HG02981 (cell line): ENCODE measurements around the gene ZFR2.

Experiments used
- ATAC-seq: cut with Tn5 transposase; IDR thresholded peaks from one replicate; pipeline ENCODE4 v1.9.1; 2021; ENCODE audit warnings: mild to moderate bottlenecking, moderate library complexity; ENCODE audit not compliant: unreplicated experiment

The ZFR2 gene

DNA sequence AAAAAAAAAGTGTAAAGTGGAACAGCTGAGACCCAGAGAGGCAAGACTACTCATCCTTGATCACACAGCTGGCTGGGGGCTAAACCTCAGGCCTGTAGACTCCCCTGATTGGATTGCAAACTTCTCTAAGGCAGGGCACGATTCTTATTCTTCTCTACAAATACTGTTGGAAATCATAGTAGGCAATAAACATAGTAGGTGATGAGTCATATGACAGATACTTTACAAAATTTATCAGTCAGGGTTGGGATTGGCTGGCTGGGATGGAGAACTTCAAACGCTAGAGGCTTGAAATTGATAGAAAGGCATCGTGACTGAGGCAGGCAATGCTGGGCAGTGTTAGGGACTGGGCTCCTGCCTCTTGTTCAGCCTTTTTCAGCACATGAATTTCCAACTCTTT, 76.7 kb downstream of the ZFR2 start:
- no peak for ATAC-seq

DNA sequence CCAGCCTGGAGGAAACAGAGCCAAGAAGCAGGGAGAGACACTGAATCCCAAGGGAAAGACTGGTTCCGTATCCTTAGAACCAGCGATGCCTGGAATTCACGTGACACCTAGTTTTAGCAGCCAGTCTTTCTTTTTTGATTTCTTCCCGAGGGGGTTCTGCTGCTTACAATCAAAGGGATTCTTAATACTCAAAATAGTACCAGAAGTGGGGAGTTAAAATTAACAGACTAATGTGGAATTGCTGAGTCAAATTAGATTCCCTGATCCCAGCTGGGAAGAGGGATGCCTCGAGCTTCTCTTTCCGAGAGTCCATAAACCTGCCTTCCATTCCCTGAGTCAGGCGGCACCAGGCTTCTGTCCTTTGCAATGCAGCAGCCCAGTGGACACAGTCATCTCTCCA, 77.9 kb downstream of the ZFR2 start:
- no peak for ATAC-seq

- no peak for ATAC-seq
Observed at GRCh38 chr19:3790209-3790734, 78.6 kb downstream of the ZFR2 start.

DNA sequence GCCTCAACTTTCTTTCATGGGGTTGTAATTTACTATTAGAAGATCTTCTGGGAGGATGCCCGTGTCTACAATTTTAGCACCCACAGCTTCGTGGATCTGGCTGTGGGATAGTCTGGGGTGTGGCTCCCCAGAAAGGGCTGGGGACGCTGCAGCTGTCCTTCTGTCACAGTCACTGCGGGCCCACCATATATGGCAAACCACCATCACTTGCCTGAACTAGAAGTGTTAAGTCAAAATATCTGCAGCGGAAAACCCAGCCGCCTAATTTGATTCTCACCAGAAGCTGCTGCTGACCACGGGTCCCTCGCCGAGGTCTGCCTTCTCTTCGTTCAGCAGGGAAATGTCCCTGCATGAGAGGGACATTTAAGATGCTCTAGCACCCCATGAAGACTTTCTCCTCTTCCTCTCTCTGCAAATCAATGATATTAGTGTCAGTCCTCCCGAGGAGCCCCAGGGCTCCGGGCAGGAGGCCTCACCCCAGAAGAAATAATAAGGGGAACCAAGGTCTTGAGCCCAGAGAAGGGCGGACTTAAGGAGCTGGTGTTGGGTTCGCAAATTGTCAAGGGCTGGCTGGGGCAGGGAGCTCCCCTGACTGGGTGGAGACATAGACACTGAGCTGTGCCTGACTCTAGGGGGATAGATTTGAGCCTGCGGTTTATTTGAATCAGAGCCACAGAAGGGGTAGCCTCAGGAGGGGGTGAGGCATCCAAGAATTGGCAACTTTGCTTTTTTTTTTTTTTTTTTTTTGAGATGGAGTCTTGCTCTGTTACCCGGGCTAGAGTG, 79.7 kb downstream of the ZFR2 start:
- no peak for ATAC-seq

DNA sequence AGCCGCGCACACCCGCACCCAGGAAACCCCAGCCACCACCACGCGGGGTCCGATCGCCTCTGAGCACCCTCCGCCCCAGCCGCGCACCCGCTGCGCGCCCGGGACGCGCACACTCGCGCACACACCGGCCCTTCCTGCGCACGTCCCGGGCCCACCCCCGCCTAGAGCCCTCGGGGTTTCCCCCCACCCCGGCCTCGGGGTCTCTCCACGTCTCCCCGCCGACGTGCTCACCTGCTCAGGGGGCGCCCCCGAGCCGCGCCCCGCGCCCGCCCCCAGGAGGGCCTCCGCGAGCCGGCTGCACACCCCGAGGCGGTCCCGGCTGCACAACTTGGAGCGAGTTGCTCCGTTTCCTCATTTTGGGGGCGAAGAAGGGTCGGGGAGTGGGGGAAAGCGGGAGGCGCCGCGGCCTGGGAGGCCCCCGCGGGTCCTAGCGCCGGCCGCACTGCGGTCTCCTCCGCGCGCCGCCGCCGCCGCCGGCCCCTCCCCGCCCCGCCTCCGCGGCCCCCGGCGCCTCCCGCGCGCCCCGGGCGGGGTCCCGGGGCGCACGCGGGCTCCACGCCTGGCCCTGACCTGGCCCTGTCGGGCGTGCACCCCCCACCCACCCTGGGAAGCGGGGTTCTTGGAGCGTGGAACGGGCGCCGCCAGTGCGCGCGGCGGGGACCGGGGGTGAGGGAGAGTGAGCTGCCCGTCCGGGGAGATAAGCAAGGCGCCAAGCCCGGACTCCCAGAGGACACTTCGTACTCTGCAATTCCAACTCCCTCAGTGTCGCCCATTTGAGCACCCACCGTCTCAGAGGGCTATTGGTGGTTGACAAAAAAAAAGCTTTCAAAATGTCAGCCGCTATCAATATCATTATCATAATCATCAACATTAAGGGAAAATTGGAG, 82.7 kb downstream of the ZFR2 start, which contains the start of gene MATK:
TSS of gene MATK (minus strand) at position 444 of the 887 bp plus-strand sequence. CDS start 1,246 bp downstream, outside the sequence.
- no peak for ATAC-seq

- ATAC-seq: no peak
Observed at GRCh38 chr19:3785451-3785937, 83.3 kb downstream of the ZFR2 start.

- no peak for ATAC-seq
Observed at GRCh38 chr19:3784607-3785450, 84.0 kb downstream of the ZFR2 start.

DNA sequence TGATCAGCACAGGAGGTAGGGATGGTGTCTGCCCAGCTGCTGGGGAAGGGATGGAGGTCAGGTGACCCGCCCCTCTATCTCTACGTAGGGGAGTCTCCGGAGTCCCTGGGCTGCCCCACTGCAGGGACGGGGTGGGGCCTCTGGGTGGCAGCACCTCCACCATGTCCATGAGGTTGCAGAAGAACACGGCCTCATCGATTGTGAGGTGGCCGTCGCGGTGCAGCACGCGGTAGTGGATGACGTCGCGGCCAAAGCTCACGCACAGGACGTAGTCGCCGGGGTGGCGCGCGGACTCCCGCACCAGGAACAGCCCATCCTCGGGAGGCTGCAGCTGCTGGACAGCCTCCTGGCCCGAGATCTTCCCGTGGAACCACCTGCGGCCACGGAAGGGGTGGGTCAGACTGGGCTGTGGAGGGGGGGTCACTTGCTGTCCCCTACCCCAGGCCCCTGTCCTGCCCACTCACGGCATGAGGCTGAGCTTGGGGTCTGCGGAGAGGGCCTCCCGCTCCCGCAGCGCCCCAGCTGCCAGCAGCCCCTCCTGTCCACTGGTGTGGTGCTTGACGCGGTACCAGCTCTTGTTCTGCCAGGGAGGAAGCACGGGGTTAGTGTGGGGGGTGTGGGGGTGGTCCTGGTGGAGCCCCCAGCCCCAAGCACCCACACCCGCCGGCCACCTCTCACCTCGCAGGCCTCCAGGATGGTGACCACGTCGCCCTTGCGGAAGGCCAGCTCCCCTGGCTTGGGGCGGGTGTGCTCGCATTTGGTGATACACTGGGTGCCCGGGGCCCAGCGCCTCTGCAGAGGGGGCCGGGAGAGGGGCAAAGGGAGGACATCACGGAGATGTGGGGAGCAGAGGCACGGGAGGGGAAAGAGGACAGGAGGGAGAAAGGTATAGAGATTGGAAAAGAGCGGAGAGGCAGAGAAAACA, 84.9 kb downstream of the ZFR2 start:
- ATAC-seq: no peak

DNA sequence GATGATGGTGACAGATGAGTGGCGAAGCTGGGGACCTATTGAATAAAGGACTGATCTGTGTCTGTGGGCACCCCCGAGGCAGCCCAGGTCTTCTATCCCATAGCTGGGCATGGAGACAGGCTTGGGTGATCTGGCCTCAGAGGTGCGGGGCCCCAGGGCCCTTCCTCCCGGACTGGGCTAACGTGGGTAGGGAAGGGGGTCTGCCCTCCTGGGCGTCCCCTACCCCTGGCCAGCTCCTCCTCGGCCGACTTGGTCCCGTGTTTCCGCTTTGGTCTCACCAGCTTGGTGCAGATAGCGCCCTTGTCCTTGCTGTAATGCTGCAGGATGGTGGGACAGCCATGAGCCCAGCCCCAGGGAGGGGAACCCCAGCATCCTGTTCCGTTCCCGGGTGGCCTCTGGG, 85.9 kb downstream of the ZFR2 start:
- ATAC-seq: no peak

GRCh38 chr19:3782330-3782729, 86.5 kb downstream of the ZFR2 start:
- ATAC-seq: no peak

GRCh38 chr19:3781603-3782002, 87.2 kb downstream of the ZFR2 start:
- ATAC-seq: no peak

DNA sequence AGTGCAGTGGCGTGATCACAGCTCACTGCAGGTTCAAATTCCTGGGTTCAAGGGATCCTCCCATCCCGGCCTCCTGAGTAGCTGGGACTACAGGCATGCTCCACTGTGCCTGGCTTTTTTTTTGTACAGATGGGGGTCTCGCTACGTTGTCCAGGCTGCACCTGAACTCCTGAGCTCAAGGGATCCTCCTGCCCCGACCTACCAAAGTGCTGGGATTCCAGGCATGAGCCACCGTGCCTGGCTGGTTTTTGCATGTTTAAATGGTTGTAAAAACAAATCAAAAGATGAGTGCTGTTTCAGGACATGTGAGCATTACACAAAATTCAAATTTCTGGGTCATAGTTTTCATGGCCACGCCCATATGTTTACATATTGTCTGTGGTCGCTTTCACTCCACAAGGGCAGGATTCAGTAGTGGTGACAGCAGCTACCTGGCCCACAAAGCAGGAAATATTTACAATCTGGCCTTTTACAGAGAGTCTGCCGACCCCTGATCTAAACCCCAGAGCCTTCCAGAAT, 88.0 kb downstream of the ZFR2 start:
- no peak for ATAC-seq

DNA sequence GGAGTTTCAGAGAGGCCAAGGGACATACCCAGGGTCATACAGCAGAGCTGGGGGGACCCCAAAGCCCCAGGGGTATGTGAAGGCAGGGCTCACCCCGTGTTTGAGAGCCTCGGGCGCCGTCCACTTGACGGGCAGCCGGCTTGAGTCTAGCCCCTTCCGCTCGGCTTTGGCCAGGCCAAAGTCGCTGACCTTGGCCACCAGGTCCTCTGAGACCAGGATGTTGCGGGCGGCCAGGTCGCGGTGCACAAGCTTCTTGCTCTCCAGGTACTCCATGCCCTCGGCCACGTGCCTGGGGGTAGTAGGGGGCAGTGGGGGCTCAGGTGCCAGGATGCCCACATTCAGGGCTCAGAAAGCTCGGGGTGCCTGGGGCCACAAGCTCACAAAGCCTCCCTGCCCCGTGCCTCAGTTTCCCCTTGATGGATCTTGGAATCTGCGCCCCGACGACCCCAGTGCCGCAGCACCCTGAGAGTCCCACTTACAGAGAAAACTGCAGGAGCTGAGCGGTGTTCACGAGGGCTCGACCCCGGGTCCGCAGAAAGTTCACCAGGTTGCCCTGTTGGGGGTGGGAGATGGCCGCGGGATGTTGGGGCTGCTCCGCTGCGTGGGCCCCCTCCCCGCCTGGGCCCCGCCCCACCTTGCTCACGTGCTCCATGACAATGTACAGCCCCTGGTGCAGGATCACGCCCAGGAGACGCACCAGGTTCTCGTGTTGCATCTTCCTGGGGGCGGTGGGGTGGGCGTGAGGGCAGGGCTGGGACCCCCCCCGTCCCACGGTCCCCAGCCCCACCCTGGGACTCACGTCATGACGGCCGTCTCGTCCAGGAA, 89.7 kb downstream of the ZFR2 start:
- no peak for ATAC-seq

GRCh38 chr19:3778104-3778867, 90.6 kb downstream of the ZFR2 start:
- no peak for ATAC-seq

GRCh38 chr19:3776479-3777040, 92.3 kb downstream of the ZFR2 start:
- ATAC-seq: no peak

DNA sequence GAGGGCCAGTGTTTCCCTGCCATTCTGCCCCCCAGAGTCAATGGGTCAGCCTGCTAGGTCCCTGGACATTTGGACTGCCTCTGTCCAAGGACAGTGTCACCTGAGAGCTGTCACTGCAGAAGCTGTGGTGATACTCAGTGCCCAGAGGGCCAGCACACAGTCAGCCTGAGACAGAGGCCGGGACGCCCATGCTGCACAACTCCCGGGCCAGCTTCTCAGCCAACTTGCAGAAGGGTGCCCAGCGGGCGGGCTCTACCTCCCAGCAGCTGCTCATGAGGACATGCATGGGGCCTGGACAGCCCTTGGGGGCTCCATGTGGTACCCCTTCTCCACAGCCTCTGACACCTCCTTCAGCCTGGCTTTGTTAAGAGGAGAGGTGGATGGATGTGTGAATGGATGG, 93.0 kb downstream of the ZFR2 start:
- ATAC-seq: no peak

DNA sequence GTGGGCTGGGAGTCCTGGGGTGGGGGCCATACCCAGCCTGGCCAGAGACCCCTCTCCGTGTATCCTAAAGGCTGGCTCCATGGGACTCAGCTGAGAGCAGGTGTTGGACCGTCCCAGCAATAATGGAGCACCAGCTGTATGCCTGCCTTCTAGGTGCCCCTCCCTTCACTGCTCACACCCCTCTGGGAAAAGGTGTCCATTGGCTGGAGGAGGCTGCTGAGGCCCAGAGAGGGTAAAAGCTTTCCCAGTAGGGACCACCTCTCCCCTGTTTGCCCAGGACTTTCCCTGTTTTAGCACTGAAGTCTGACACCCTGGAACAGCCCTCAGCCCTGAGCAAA, 93.5 kb downstream of the ZFR2 start:
- no peak for ATAC-seq
